IMR-90 (cell line): ENCODE measurements around the gene SYN1. TPM values are rescaled to one million over a fixed set of nuclear protein-coding genes. Genes with fewer than 3 reads are reported as not detected.
A peak's percentile ranks its signal among the peaks of the same experiment; 100 is the strongest.

Source experiments
- ATAC-seq: fragments of 200-7000 bp; cut with Tn5 transposase; 2 replicates; pipeline ENCODE4 v1.9.1; 2020; ENCODE audit warnings: low read depth, mild to moderate bottlenecking, moderate library complexity
- BruUV-seq: library from RNA; stranded (reverse); fragments of 400-500 nt; replicated peaks from 2 replicates; lab custom pipeline; 2021; lab: Mats Ljungman, UMichigan
- CTCF ChIA-PET: fragments of 300-600 bp; formaldehyde crosslinking; extraction: SDS; loops from one replicate; lab custom pipeline; 2021; ENCODE audit warnings: antibody characterized with exemption; lab: Yijun Ruan, JAX
- POLR2A ChIA-PET: fragments of 300-600 bp; sonication (Branson Sonifier 250); formaldehyde crosslinking; loops from one replicate; lab custom pipeline; 2022; ENCODE audit warnings: antibody characterized with exemption; ENCODE audit not compliant: unreplicated experiment; lab: Charles Lee
- DNase-seq: peaks from one replicate; pipeline ENCODE4 v3.0.0; 2013
- H2AFZ ChIP-seq: replicated peaks from 2 replicates; pipeline ENCODE3; 2013; ENCODE audit warnings: low read length, mild to moderate bottlenecking; ENCODE audit not compliant: poor library complexity
- H2AK5ac ChIP-seq: 2 replicates; pipeline ENCODE4 v1.6.1; 2013; ENCODE audit warnings: low read depth, low read length, inconsistent platforms
- H2AK9ac ChIP-seq: replicated peaks from 2 replicates; pipeline ENCODE3; 2013; ENCODE audit warnings: mild to moderate bottlenecking, low read depth, low read length, moderate library complexity; ENCODE audit not compliant: poor library complexity
- H2BK120ac ChIP-seq: 2 replicates; pipeline ENCODE4 v1.6.1; 2013; ENCODE audit warnings: low read depth, low read length, inconsistent platforms
- H2BK15ac ChIP-seq: 3 replicates; pipeline ENCODE4 v1.6.1; 2013; ENCODE audit warnings: low read depth, low read length, inconsistent platforms
- H2BK20ac ChIP-seq: 2 replicates; pipeline ENCODE4 v1.6.1; 2013; ENCODE audit warnings: low read depth, mild to moderate bottlenecking, inconsistent platforms, low read length, moderate library complexity
- H2BK5ac ChIP-seq: 2 replicates; pipeline ENCODE4 v1.6.1; 2013; ENCODE audit warnings: mild to moderate bottlenecking, low read depth, low read length, inconsistent platforms; ENCODE audit not compliant: poor library complexity, severe bottlenecking
- H3K14ac ChIP-seq: replicated peaks from 2 replicates; pipeline ENCODE4 v1.6.1; 2013; ENCODE audit warnings: low read depth, low read length, inconsistent platforms
- H3K18ac ChIP-seq: 2 replicates; pipeline ENCODE4 v1.6.1; 2013; ENCODE audit warnings: low read depth, low read length, control low read depth
- H3K23ac ChIP-seq: 2 replicates; pipeline ENCODE4 v1.6.1; 2013; ENCODE audit warnings: low read depth, low read length, inconsistent platforms
- H3K27ac ChIP-seq: 2 replicates; pipeline ENCODE4 v1.5.1; 2013; ENCODE audit warnings: mild to moderate bottlenecking, control low read depth, low read length; ENCODE audit not compliant: insufficient read depth
- H3K27me3 ChIP-seq: 2 replicates; pipeline ENCODE4 v1.6.1; 2013; ENCODE audit warnings: low read length; ENCODE audit not compliant: control insufficient read depth, insufficient read depth
- H3K36me3 ChIP-seq: 2 replicates; pipeline ENCODE4 v1.6.1; 2013; ENCODE audit warnings: low read length, mixed read lengths; ENCODE audit not compliant: control insufficient read depth, insufficient read depth
- H3K4ac ChIP-seq: 2 replicates; pipeline ENCODE4 v1.6.1; 2013; ENCODE audit warnings: low read depth, low read length, inconsistent platforms
- H3K4me1 ChIP-seq: 2 replicates; pipeline ENCODE4 v1.6.1; 2013; ENCODE audit warnings: low read length, mixed read lengths; ENCODE audit not compliant: control insufficient read depth, insufficient read depth
- H3K4me2 ChIP-seq: 2 replicates; pipeline ENCODE4 v1.6.1; 2013; ENCODE audit warnings: low read depth, mild to moderate bottlenecking, control low read depth, low read length, moderate library complexity
- H3K4me3 ChIP-seq: 2 replicates; pipeline ENCODE4 v1.5.1; 2013; ENCODE audit warnings: low read depth, mild to moderate bottlenecking, control low read depth, low read length, moderate library complexity; ENCODE audit not compliant: insufficient read depth
- H3K56ac ChIP-seq: 2 replicates; pipeline ENCODE4 v1.6.1; 2013; ENCODE audit warnings: low read length, inconsistent platforms; ENCODE audit not compliant: insufficient read depth; ENCODE audit errors: extremely low read depth
- H3K79me1 ChIP-seq, 2 experiments: 2 replicates each; pipeline ENCODE4 v1.6.1; 2013; ENCODE audit warnings: low read length in 2 of 2, inconsistent platforms in 1 of 2, low read depth in 1 of 2
- H3K9ac ChIP-seq: 2 replicates; pipeline ENCODE4 v1.6.1; 2013; ENCODE audit warnings: low read depth, low read length, control low read depth
- H3K9me1 ChIP-seq: 2 replicates; pipeline ENCODE4 v1.6.1; 2013; ENCODE audit warnings: low read length, inconsistent platforms; ENCODE audit not compliant: insufficient read depth
- H3K9me3 ChIP-seq: 2 replicates; pipeline ENCODE4 v1.6.1; 2013; ENCODE audit warnings: low read length; ENCODE audit not compliant: control insufficient read depth, insufficient read depth
- H4K20me1 ChIP-seq: 2 replicates; pipeline ENCODE4 v1.6.1; 2013; ENCODE audit warnings: low read length, inconsistent platforms; ENCODE audit not compliant: insufficient read depth
- H4K5ac ChIP-seq: 2 replicates; pipeline ENCODE4 v1.6.1; 2013; ENCODE audit warnings: mild to moderate bottlenecking, low read depth, low read length, control low read depth
- H4K8ac ChIP-seq, 2 experiments: 2 replicates each; pipeline ENCODE4 v1.6.1; 2013; ENCODE audit warnings: low read depth in 2 of 2, low read length in 2 of 2, control low read depth in 1 of 2, inconsistent platforms in 1 of 2
- H4K91ac ChIP-seq: 2 replicates; pipeline ENCODE4 v1.6.1; 2013; ENCODE audit warnings: low read depth, low read length, inconsistent platforms; ENCODE audit not compliant: insufficient read depth
- BHLHE40 ChIP-seq: fragments of 150-350 bp; IDR thresholded peaks from 2 replicates; pipeline ENCODE4 v1.6.1; 2016; ENCODE audit warnings: mild to moderate bottlenecking, low read depth, low read length
- CEBPB ChIP-seq: IDR thresholded peaks from 2 replicates; pipeline ENCODE4 v1.6.1; 2012; ENCODE audit warnings: low read depth, low read length, improper control_type of control experiment
- CHD1 ChIP-seq: IDR thresholded peaks from 2 replicates; pipeline ENCODE4 v1.6.1; 2012; ENCODE audit warnings: low read depth, low read length, improper control_type of control experiment
- CTCF ChIP-seq: conservative IDR thresholded peaks from 2 replicates; pipeline ENCODE4 v1.5.1; 2012; ENCODE audit warnings: mild to moderate bottlenecking, low read depth, low read length, improper control_type of control experiment
- ELK1 ChIP-seq: fragments of 150-350 bp; IDR thresholded peaks from 2 replicates; pipeline ENCODE4 v1.6.1; 2016; ENCODE audit warnings: low read depth, mild to moderate bottlenecking, low read length, moderate library complexity, borderline replicate concordance
- FOS ChIP-seq: fragments of 150-350 bp; IDR thresholded peaks from 2 replicates; pipeline ENCODE4 v1.6.1; 2016; ENCODE audit warnings: low read depth, low read length
- MAFK ChIP-seq: IDR thresholded peaks from 2 replicates; pipeline ENCODE4 v1.6.1; 2012; ENCODE audit warnings: low read depth, low read length, improper control_type of control experiment
- MAZ ChIP-seq: IDR thresholded peaks from 2 replicates; pipeline ENCODE4 v1.6.1; 2012; ENCODE audit warnings: low read depth, mild to moderate bottlenecking, low read length, improper control_type of control experiment, moderate library complexity, borderline replicate concordance
- MXI1 ChIP-seq: IDR thresholded peaks from 2 replicates; pipeline ENCODE4 v1.6.1; 2012; ENCODE audit warnings: low read depth, mild to moderate bottlenecking, low read length, moderate library complexity, borderline replicate concordance
- NFE2L2 ChIP-seq: fragments of 150-350 bp; IDR thresholded peaks from 2 replicates; pipeline ENCODE4 v1.6.1; 2016; ENCODE audit warnings: low read depth, mild to moderate bottlenecking, low read length
- RAD21 ChIP-seq: IDR thresholded peaks from 2 replicates; pipeline ENCODE4 v1.6.1; 2012; ENCODE audit warnings: low read length, improper control_type of control experiment
- RFX5 ChIP-seq: IDR thresholded peaks from 2 replicates; pipeline ENCODE4 v1.8.0; 2012; ENCODE audit warnings: low read depth, mild to moderate bottlenecking, low read length, moderate library complexity
- SMC3 ChIP-seq: fragments of 150-350 bp; IDR thresholded peaks from 2 replicates; pipeline ENCODE4 v1.6.1; 2016; ENCODE audit warnings: low read depth, mild to moderate bottlenecking, antibody characterized with exemption, low read length, moderate library complexity
- WGBS, 2 experiments: methylation state at CpG; one replicate each; pipeline versions ENCODE4 v1.1.5 to v1.1.7; 2013; ENCODE audit warnings: missing lambda C conversion rate in 2 of 2; ENCODE audit not compliant: insufficient read length in 1 of 2; ENCODE audit errors: extremely low coverage in 2 of 2; 5-methylcytosine and 5-hydroxymethylcytosine counted together
- dilution Hi-C: fragments of 300-500 bp; cut with HindIII; formaldehyde crosslinking; loops from one replicate; pipeline ENCODE4 v1.14.3; 2018; ENCODE audit warnings: low sequenced_read_pairs; ENCODE audit not compliant: unreplicated experiment
- in situ Hi-C: fragments of 300-500 bp; cut with MboI; formaldehyde crosslinking; loops from 3 replicates; pipeline ENCODE4 v1.14.3; 2019; ENCODE audit warnings: low sequenced_read_pairs, inconsistent platforms, mixed read lengths
- intact Hi-C: fragments of 100-400 bp; cut with micrococcal nuclease; formaldehyde crosslinking; loops from 2 replicates; pipeline ENCODE4 v1.10.0; 2022
- polyA plus RNA-seq, 3 experiments: library from polyadenylated mRNA; depleted of rRNA; stranded (reverse); fragments of >200 nt; gene quantifications; 2 replicates each; pipeline ENCODE4 v1.2.3, GENCODE V29; 2012; ENCODE audit warnings: low replicate concordance in 1 of 3
- total RNA-seq: library from RNA; depleted of rRNA; stranded (reverse); fragments of >200 nt; gene quantifications from 2 replicates; pipeline ENCODE4 v1.2.3, GENCODE V29; 2012

SYN1 gene
- total and polyA plus RNA-seq, 2 of the 4 experiments (the other 2 are of a cell fraction) = under 0.01 to 0.56 TPM

GRCh38 chrX:47556045-47556623, 63.5 kb downstream of the SYN1 start:
- dilution Hi-C loops = no loop called here
- H3K27me3 ChIP-seq = no peaks in the 10 kb centered on the region

More at GRCh38 chrX:47556045-47556623, 63.5 kb downstream of the SYN1 start:
- peak; percentile 93 for ATAC-seq
- peak overlapping the region; percentile 65 to 91 for H4K8ac ChIP-seq
- peak overlapping the region; percentile 39; the same call in 1 of the 2 replicates for H4K91ac ChIP-seq
- H2BK15ac ChIP-seq = no peak overlapping the region
- no peak overlapping the region for H2BK20ac ChIP-seq
- peak overlapping the region; percentile 56 for H3K4me3 ChIP-seq
- TF ChIP-seq CTCF (no peak), CHD1 (no peak), MXI1 (no peak), ELK1 (no peak), MAFK (no peak), BHLHE40 (no peak), SMC3 (no peak), NFE2L2 (no peak), RFX5 (no peak), MAZ (peak; percentile 68; the same call in 1 of the 2 replicates), CEBPB (peak; percentile 73), RAD21 (no peak), FOS (peak; percentile 63; the same call in 1 of the 2 replicates)
- H3K4ac ChIP-seq = peak overlapping the region; percentile 88
- no peaks in the 10 kb centered on the region for H3K9me3 ChIP-seq
- no peaks in the 10 kb centered on the region for H3K9me1 ChIP-seq
- H2BK5ac ChIP-seq = peak overlapping the region; percentile 71
- peak overlapping the region; percentile 58 for H2AK9ac ChIP-seq
- WGBS, 2 experiments = 30% methylated on average over 4 of the region's 20 CpGs; no CpG with 5 or more reads in 1 of the 2 experiments
- H2AK5ac ChIP-seq = no peak overlapping the region; the same call in 1 of the 2 replicates
- peak overlapping the region; percentile 34; the same call in 1 of the 2 replicates for H2BK120ac ChIP-seq
- BruUV-seq = no TSS peak
- H3K23ac ChIP-seq = peak overlapping the region; percentile 64
- peak overlapping the region; percentile 71 for H3K56ac ChIP-seq
- peaks cover 0 to 8% of the 10 kb centered on the region in 2 experiments; a peak in 1 of 4 replicates for H3K79me1 ChIP-seq
- H3K36me3 ChIP-seq = no peaks in the 10 kb centered on the region
- H3K4me1 ChIP-seq = no peaks in the 10 kb centered on the region
- H2AFZ ChIP-seq = peak overlapping the region; percentile 95
- H3K4me2 ChIP-seq = peak overlapping the region; percentile 79
- peak overlapping the region; percentile 11; the same call in 1 of the 2 replicates for H3K18ac ChIP-seq
- in situ Hi-C loops (no loop called here), intact Hi-C loops (no loop called here)
- H4K20me1 ChIP-seq = no peaks in the 10 kb centered on the region
- peak; percentile 92 for DNase-seq
- CTCF ChIA-PET = interaction anchor here (0.5 to 1.0 kb wide), 4 partner anchors 15 to 64 kb away, joined by 3 to 4 read pairs (median 3); no protein-coding TSS in a partner anchor
- H3K14ac ChIP-seq = peak overlapping the region; percentile 85
- H3K27ac ChIP-seq = peak overlapping the region; percentile 65
- H3K9ac ChIP-seq = peak overlapping the region; percentile 68
- POLR2A ChIA-PET = interaction anchor here (0.6 kb wide), 1 partner anchor 1052 kb away, joined by 4 read pairs; no protein-coding TSS in a partner anchor
- H4K5ac ChIP-seq = peak overlapping the region; percentile 65
